DOHH2 (cell line): ENCODE data around the gene USP19.
A peak's percentile ranks its signal among the peaks of the same experiment; 100 is the strongest.

Experiments
- H3F3A ChIP-seq: fragments of 200-600 bp; sonication (generic), shearing (Covaris generic); 2 replicates; pipeline ENCODE4 v1.6.0; 2016; ENCODE audit warnings: antibody characterized with exemption, mild to moderate bottlenecking; ENCODE audit not compliant: control insufficient read depth, insufficient read depth
- H3K27ac ChIP-seq: fragments of 200-600 bp; sonication (generic); 2 replicates; pipeline ENCODE4 v1.5.1; 2014; ENCODE audit warnings: low read depth, mild to moderate bottlenecking, low read length, moderate library complexity
- H3K27me3 ChIP-seq: fragments of 200-600 bp; sonication (generic); 2 replicates; pipeline ENCODE4 v1.6.1; 2014; ENCODE audit warnings: mild to moderate bottlenecking, low read length, mixed read lengths; ENCODE audit not compliant: control insufficient read depth
- H3K36me3 ChIP-seq: fragments of 200-600 bp; sonication (generic); 2 replicates; pipeline ENCODE4 v1.6.1; 2014; ENCODE audit warnings: mild to moderate bottlenecking, low read length, moderate library complexity, mixed read lengths; ENCODE audit not compliant: control insufficient read depth
- H3K4me1 ChIP-seq: fragments of 200-600 bp; sonication (generic); 2 replicates; pipeline ENCODE4 v1.6.1; 2014; ENCODE audit warnings: mild to moderate bottlenecking, low read length, mixed read lengths; ENCODE audit not compliant: control insufficient read depth
- H3K4me2 ChIP-seq: fragments of 200-600 bp; sonication (generic); 2 replicates; pipeline ENCODE4 v1.6.0; 2014; ENCODE audit warnings: mild to moderate bottlenecking, low read length, moderate library complexity
- H3K4me3 ChIP-seq: fragments of 200-600 bp; sonication (generic); 2 replicates; pipeline ENCODE4 v1.5.1; 2014; ENCODE audit warnings: mild to moderate bottlenecking, low read length, mixed read lengths
- H3K79me2 ChIP-seq: fragments of 200-600 bp; sonication (generic); 2 replicates; pipeline ENCODE4 v1.6.1; 2014; ENCODE audit warnings: mild to moderate bottlenecking, low read length, mixed read lengths; ENCODE audit not compliant: control insufficient read depth
- H3K9me2 ChIP-seq: fragments of 200-600 bp; sonication (generic); replicated peaks from 2 replicates; pipeline ENCODE4 v1.6.1; 2014; ENCODE audit warnings: mild to moderate bottlenecking, low read length, mixed read lengths; ENCODE audit not compliant: control insufficient read depth
- H3K9me3 ChIP-seq: fragments of 200-600 bp; sonication (generic); 2 replicates; pipeline ENCODE4 v1.6.1; 2014; ENCODE audit warnings: antibody characterized with exemption, low read length, mixed read lengths; ENCODE audit not compliant: control insufficient read depth, insufficient read depth
- H4K20me1 ChIP-seq: fragments of 200-600 bp; sonication (generic); 2 replicates; pipeline ENCODE4 v1.6.0; 2014; ENCODE audit warnings: low read depth, mild to moderate bottlenecking, antibody characterized with exemption, low read length, moderate library complexity; ENCODE audit not compliant: control insufficient read depth, insufficient read depth
- CTCF ChIP-seq: fragments of 200-600 bp; sonication (generic); IDR thresholded peaks from one replicate; pipeline ENCODE4 v1.5.1; 2014; ENCODE audit warnings: antibody characterized with exemption, mild to moderate bottlenecking, low read depth, low read length; ENCODE audit not compliant: poor library complexity, severe bottlenecking
- EZH2phosphoT487 ChIP-seq: fragments of 200-600 bp; sonication (generic); IDR thresholded peaks from 2 replicates; pipeline ENCODE4 v1.6.1; 2017; ENCODE audit warnings: borderline replicate concordance, mild to moderate bottlenecking, antibody characterized with exemption, low read length, moderate library complexity, mixed read lengths

The USP19 gene

GRCh38 chr3:49110780-49111179 lies 9.8 kb downstream of the USP19 start:
- Histone ChIP-seq H3K9me3 (no peaks in the 10 kb centered on the region), H3K27me3 (no peaks in the 10 kb centered on the region), H3K27ac (no peak overlapping the region), H3K4me1 (peaks cover under 1% of the 10 kb centered on the region), H3K4me3 (no peak overlapping the region), H3F3A (peaks cover under 1% of the 10 kb centered on the region; the same call in 1 of the 2 replicates), H3K36me3 (peaks cover 75% of the 10 kb centered on the region), H3K4me2 (no peak overlapping the region), H3K9me2 (no peaks in the 10 kb centered on the region), H3K79me2 (no peaks in the 10 kb centered on the region), H4K20me1 (no peaks in the 10 kb centered on the region)
- no peak for TF ChIP-seq CTCF
- no peak for TF ChIP-seq EZH2phosphoT487

DNA sequence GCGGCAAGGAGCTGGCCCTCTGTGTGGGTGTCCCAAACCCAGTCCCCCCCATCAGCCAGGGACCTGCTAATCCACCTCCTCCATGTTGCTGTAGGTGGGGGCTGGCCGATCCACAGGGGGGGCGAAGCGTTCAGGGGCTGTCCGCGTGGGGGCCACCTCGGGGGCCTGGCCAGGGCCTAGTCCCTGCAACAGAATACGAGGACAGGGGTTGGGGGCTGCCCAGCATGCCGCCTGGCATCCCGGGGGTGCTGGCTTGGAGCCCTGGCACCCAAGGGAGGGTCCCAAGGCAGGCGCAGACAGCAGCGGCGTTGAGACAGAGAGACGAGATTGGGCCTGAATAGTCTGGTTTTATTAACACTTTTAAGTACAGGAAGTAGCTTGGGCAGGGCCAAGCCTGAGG lies 12.3 kb downstream of the USP19 start:
- peaks cover 4% of the 10 kb centered on the region; the same call in 1 of the 2 replicates for H3F3A ChIP-seq
- no peak overlapping the region for H3K27ac ChIP-seq
- no peaks in the 10 kb centered on the region for H3K27me3 ChIP-seq
- peaks cover 17% of the 10 kb centered on the region for H3K4me1 ChIP-seq
- no peak for TF ChIP-seq EZH2phosphoT487
- no peak for TF ChIP-seq CTCF
- H3K4me2 ChIP-seq, result no peak overlapping the region
- no peaks in the 10 kb centered on the region for H3K9me2 ChIP-seq
- H4K20me1 ChIP-seq, result no peaks in the 10 kb centered on the region
- no peaks in the 10 kb centered on the region for H3K9me3 ChIP-seq
- peaks cover 64% of the 10 kb centered on the region for H3K36me3 ChIP-seq
- H3K79me2 ChIP-seq, result peaks cover 17% of the 10 kb centered on the region
- H3K4me3 ChIP-seq, result no peak overlapping the region

GRCh38 chr3:49104427-49105291 lies 16.0 kb downstream of the USP19 start, which contains the start of gene QARS1:
Gene QARS1 (minus strand): TSS chr3:49104757. CDS start chr3:49104733, 24 bp downstream.
- H3K36me3 ChIP-seq, result peaks cover 67% of the 10 kb centered on the region
- H3K4me1 ChIP-seq, result peaks cover 21% of the 10 kb centered on the region
- H3K4me2 ChIP-seq, result peak within 1 kb of the TSS; percentile 96
- H3F3A ChIP-seq, result peaks cover 4% of the 10 kb centered on the region; the same call in 1 of the 2 replicates
- TF ChIP-seq EZH2phosphoT487 (no peak), CTCF (no peak)
- peaks cover 29% of the 10 kb centered on the region for H3K79me2 ChIP-seq
- no peaks in the 10 kb centered on the region for H3K9me3 ChIP-seq
- H3K9me2 ChIP-seq, result no peaks in the 10 kb centered on the region
- H3K27ac ChIP-seq, result peak within 1 kb of the TSS; percentile 64
- no peaks in the 10 kb centered on the region for H3K27me3 ChIP-seq
- H3K4me3 ChIP-seq, result peak within 1 kb of the TSS; percentile 85
- no peaks in the 10 kb centered on the region for H4K20me1 ChIP-seq
